ENCODE measurements around the gene RAB4A. TPM values are rescaled to one million over a fixed set of nuclear protein-coding genes. Genes with fewer than 3 reads are reported as not detected.
A peak's percentile ranks its signal among the peaks of the same experiment; 100 is the strongest.

The RAB4A gene
- total RNA-seq, 1 donor from 2014 or later, result 131 TPM

DNA sequence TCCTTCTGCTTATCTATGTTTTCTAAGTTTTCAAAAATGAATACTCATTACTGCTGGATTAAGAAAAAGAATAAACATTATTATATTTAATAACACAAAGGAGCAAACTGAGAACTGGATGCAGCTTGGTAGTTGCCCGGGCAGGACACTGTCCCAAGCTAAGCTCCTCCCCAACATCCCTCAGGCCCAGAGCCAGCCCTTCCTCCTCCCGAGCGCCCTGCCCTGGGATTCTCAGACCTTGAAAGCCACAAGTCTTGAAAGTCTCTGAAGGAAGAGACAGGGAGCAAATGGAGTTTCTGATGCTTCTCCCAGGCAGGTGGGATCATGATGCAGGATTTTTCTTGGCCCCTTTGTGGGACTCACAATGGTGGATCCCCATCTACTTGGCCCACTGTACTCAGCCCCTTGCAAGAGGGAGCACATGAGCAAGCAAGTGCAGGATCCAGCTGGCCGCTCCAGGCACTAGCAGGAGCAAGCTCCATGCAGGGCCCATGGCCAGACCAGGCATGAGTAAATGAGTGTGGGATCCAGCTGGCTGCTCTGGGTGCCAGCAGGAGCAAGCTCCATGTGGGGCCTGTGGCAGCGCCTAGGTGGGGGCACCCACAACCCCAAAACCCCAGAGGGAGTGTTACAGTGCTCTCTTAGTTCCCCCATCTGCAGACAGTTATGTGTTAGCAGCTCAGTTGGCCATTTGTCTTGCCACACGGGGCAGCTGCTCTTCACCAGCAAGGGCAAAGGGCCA lies 32.1 kb upstream of the RAB4A start:
- intact Hi-C loops (cut with DNase I), result no loop called here
- ATAC-seq (peak; percentile 62), DNase-seq (ENCODE audit: missing footprints) (peak; percentile 73)

DNA sequence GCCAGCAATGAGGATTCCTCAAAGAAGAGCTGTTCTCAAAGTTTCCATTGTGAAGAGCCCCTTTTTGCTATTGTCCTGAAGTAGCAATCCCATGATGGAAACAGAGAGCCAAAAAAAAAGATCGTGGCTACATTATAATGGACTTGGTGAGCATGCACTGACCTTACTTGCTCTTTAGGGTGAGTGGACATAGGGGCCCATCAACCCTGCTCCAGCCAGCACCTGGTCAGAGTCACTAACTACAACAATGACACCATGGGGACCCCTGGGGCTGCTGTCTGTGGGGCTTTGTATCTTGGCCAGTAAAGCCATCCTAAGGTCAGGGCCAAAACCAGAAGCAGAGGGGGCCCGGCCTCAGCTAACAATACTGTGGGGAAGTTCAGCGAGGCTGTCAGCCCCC lies 30.4 kb upstream of the RAB4A start:
- ATAC-seq, result no peak
- DNase-seq (ENCODE audit: missing footprints), result no peak
- intact Hi-C loops (cut with DNase I), result no loop called here

DNA sequence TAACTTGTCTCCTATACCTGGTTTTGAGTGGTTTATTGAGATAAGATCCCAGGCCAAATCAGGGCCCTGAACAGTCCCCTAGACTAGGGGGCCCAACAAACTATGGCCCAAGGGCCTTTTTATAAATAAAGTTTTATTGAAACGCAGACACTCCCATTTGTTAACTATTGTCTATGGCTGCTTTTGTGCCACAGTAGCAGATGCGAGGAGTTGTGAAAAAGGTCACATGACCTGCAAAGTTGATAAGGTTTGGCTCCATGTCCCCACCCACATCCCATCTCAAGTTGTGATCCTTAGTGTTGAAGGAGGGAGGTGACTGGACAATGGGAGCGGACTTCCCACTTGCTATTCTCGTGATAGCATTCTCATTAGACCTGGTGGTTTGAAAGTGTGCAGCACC lies 29.5 kb upstream of the RAB4A start:
- DNase-seq (ENCODE audit: missing footprints) (no peak), ATAC-seq (no peak)
- intact Hi-C loops (cut with DNase I), result no loop called here

DNA sequence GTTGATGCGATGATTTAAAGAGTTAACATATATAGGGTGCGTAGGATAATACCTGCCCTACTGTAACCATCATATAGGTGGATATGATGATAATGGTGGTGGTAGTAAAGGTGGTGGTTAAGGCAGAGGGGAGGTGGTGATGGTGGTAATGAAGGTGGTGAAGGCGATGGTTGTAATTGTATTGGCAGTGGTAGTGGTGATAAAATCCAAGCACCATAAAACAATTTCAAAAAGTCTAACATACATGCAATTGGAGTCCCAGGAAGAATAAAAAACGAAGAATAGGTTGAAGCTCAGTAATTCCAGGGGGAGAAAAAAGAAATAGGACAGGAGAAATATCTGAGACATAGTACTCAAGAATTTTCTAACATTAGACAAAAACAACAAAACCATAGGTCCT lies 27.3 kb upstream of the RAB4A start:
- intact Hi-C loops (cut with DNase I), result no loop called here
- no peak for DNase-seq (ENCODE audit: missing footprints)
- no peak for ATAC-seq

DNA sequence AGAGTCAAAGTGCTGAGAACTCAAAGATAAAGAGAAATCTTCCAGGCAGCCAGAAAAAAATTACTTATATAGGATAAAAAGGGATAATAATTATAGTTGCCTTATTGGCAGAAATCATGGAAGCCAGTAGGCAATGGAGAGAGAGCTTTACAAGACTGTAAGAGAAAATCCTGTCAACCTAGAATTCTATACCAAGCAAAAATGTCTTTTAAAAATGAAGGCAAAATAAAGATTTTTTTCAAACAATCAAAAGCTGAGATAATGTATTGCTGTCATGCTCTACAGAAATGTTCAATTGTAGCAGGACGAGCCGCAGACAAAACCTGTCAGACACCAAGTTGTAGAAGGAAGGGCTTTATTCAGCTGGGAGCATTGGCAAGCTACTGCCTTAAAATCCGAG lies 26.8 kb upstream of the RAB4A start:
- intact Hi-C loops (cut with DNase I), result no loop called here

DNA sequence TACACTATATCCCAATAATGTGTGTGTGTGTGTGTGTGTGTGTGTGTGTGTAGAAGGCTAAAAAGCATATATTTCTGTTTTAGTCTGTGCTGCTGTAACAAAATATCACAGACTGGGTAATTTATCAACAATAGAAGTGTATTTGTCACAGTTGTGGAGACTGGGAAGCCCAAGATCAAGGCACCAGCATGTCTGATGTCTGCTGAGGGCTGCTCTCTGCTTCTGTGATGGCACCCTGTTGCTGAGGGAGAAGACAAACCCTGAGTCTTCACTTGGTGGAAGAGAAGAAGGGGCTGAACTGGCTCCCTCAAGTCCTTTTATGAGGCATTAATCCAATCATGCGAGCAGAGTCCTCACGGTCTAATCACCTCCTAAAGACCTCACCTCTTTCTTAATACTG lies 23.0 kb upstream of the RAB4A start:
- no peak for ATAC-seq
- DNase-seq (ENCODE audit: missing footprints), result no peak
- intact Hi-C loops (cut with DNase I), result no loop called here

More for the DNA sequence above, 26.8 kb upstream of the RAB4A start:
- no peak for DNase-seq (ENCODE audit: missing footprints)
- no peak for ATAC-seq

DNA sequence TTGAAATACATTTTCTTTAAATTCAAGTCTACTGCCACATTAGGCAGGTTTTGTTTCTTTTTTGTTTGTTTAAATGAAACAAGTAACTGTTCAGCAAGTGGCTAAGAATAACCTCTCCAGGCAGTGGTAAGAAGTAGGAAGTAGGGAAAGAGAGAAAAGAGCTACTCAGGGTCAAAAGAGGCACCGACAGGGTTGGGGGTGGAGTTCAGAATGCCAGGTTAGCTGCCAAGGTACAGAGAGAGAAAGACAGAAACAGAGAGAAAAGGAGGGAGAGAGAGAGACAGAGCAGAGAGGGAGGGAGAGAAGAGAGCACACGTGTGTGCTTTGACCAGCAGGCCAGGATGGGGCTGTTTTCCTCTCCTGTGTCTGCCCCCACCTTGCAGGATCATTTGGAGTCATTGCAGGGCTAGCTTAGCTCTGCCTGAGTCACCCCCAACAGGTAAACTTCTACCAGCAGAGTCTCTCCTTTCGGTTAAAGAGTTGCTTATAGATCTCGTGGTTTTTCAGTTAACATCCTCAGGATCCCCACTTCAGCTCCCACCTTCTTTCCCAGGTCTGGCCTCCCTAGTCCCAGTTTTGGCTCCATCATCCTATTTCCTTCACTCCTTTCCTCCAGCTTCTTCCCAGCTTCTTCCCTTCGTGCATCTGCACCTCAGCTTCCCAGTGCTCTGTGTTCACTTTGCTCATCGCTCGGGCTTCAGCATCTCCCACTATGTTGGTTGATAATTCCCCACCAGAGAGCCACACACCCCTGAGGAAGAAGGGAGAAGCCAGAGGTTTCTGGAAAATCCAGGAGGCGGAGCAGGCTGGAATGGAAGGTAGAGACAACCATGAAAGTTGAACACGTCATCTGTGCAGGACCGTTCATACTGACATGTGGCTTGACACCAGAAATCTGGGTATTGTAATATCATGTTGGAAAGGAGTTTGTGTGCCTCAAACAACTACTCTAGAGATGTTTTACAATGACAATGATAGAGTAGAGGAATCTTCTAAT lies 21.8 kb upstream of the RAB4A start:
- intact Hi-C loops (cut with DNase I), result no loop called here
- DNase-seq (ENCODE audit: missing footprints) (no peak), ATAC-seq (no peak)

DNA sequence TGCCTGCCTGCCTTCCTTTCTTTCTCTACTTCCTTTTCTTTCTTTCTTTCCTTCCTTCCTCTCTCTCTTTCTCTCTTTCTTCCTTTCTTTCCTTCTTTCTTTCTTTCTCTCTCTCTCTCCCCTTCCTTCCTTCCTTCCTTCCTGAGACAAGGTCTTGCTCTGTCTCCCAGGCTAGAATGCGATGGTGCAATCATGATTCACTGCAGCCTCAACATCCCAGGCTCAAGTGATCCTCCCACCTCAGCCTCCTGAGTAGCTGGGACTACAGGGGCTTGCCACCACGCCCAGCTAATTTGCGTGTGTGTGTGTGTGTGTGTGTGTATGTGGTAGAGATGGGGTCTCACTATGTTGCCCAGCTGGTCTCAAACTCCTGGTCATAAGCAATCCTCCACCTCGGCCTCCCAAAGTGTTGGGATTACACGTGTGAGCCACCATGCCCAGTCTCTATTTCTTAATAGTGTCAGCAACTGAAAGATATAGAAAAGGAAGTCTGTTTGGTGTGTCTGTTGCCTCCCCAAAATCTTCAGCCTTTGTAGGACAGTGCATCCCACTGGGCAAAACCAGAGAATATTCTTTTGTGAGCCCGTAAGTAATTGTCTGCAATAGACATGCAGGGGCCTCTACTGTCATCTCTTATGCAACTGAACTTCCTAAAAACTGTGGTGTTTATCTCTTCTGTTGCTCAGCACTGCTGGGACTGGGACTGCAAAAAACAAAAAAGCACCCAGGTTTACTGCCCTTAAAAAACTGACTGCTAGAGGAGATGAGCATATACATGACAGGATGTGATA lies 20.9 kb upstream of the RAB4A start:
- intact Hi-C loops (cut with DNase I), result loop anchor here (10.0 kb wide), 1 partner anchor 555 kb away; no protein-coding TSS in a partner anchor
- ATAC-seq (no peak), DNase-seq (ENCODE audit: missing footprints) (no peak)

DNA sequence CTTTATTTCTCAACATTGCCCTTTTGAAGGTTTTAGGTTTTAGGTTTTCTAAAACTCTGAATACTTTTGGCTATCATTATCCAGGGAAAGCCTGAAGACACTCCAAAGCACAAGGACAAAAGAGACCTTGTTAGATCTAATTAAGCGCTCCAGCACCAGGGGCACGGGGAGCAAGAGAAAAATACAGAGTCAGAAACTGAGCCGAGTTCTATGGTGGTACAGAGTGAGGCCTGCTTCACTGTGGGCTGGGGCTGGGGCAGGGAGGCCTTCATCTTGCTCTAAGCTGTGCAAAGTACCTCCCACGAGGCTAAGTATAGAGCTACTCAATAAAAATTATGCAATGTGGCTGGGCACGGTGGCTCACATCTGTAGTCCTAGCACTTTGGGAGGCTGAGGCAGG lies 19.7 kb upstream of the RAB4A start:
- DNase-seq (ENCODE audit: missing footprints) (no peak), ATAC-seq (no peak)
- intact Hi-C loops (cut with DNase I), result loop anchor here (10.0 kb wide), 1 partner anchor 556 kb away; no protein-coding TSS in a partner anchor

DNA sequence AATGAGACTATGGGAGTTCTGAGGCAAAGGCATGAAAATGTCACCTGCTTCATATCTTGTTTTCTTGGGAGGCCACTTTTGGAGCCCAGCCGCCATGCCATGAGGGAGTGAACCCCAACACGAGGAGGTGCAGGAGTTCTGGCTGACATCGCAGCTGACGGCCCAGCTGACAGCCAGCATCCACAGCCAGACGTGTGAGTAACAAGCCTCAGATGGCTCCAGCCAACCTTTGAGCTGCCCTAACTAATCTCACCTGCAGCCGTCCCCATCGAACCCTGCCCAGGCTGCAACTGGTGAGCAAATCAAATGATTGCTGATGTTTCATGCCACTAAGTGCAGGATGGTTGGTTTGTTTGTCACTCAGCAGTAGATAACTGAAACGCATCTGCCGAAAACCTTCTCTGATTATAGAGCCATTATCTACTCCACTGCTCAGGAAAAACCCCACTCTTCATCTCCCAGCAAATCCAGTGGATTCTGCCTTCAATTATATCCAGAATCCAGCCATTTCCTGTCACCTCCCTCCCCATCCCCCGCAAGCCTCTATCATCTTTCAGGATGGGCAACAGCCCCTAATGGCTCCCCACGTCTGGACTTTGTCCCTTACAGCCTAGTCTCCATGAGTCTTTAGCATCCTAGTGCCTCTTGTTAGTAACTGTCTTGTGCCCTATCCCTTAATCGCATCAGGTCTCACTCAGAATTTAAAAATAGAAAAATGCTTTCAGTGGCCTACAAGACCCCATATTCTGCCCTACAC lies 18.5 kb upstream of the RAB4A start:
- no peak for ATAC-seq
- intact Hi-C loops (cut with DNase I), result loop anchor here (10.0 kb wide), 1 partner anchor 558 kb away; no protein-coding TSS in a partner anchor
- no peak for DNase-seq (ENCODE audit: missing footprints)

DNA sequence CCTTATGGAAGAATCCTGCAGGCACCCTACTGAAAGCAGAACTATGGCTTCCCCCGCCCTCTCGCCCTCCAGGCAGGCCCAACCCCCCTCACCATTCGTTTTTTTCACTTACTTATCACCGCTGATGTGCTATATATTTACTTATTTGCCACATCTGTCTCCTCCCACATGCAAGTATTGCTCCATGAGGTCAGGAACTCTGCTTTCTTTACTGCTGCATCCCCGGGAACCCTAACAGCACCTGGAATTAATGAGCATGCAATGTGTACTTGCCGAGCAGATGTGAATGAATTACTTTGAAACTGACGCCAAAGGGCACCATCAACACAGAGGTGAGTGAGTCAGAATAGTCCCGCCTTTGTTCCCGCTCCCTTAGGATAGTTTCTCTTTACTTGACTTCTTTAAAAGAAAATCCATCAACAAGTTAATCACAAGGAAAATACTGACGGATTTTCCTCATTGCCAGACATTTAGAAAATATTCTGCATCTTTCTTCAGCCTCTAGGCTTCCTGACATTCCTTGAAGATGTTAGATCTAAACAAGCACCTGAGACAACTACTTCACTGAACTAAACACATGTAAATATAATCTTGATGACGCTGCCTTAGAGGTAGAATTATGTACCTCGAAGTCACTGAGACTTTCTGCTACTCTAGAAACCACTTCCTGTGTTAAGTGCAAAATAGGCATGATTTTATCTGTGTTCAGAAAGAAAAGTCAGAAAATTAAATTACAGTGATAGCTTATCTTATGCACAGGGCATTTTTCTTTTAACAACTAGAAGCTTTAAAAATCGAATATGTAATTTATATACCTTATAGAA lies 17.5 kb upstream of the RAB4A start:
- intact Hi-C loops (cut with DNase I), result loop anchor here (10.0 kb wide), 1 partner anchor 559 kb away; no protein-coding TSS in a partner anchor
- DNase-seq (ENCODE audit: missing footprints) (no peak), ATAC-seq (no peak)

DNA sequence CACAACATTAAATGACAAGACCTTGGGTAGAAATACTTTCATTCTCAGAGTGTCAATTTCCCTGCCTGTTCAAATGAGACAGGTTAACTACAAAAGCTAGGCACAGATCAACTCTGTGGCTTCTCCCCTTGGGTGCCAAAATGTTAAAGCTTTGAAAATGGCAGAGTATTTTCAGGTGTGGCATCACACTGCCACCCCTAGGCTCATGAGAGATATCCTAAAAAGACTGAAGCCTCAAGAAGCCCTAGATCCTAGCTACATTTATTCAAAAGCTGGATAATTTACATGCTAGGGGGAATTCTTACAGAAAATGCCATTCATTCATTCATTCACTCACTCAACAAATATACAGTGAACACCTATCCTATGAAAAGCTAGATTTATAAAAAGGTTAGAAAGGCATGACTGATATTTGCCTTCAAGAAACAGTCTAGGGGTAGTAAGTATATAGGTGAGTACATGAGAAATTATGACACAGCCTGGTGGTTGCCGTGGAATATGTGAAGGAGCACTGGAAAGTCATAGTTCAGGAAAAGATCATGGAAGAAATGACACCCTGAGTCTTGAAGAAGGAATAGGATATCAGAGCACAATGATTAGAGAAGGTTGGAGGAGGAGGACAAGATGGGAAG lies 15.9 kb upstream of the RAB4A start:
- intact Hi-C loops (cut with DNase I), result loop anchor here (10.0 kb wide), 1 partner anchor 560 kb away; no protein-coding TSS in a partner anchor
- no peak for DNase-seq (ENCODE audit: missing footprints)
- peak; percentile 35 for ATAC-seq

DNA sequence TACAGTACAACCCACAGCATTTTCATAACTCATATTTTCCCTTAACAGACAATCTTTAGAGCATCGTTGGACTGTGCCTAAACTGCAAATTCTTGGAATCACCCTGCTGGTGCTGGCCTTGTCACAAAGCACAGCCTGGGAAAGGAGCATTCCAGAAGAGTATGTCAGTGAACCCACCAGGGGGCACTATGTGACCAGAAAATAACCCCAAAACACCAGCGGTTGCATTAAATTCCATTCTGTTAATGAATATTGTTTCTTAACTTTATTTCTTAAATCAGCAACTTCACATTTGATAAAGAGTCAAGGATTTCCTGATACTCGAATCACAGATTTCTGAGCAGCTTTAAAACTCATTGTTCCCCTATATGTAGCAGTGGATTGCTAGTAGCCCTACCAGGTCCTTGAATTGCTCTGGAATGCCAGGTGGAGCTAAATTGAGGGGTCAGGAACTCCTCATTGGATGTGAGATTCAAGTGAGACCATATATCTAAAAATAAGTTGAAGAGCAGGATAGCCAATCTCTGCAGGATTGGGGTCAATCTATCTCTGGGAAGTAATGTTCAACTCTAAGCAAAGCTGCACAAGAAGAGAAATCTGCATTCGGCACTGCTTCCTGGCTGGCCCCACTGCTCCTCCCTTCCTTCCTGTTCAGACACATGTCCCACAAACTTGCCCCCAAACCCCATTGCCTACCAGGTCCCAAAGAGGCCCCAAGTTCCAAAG lies 12.7 kb upstream of the RAB4A start:
- intact Hi-C loops (cut with DNase I), result loop anchor here (1.0 to 10.0 kb wide), 2 partner anchors 224 to 563 kb away; no protein-coding TSS in a partner anchor
- DNase-seq (ENCODE audit: missing footprints), result no peak
- peak; percentile 68 for ATAC-seq

DNA sequence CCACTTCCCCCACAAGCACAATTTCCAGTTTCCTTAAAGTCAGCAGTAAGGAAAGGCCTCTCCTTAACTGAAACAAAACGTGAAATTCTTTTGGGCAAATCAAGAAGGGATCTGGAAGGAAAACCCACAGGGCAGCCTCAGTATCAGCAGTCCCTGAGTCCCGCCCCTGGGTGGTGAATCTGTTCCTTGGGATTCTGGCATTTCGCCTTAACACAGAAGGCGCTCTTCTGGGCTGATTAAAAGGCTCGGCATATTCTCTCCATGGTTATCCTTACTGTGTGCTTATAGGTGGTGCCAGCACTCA lies 12.2 kb upstream of the RAB4A start:
- intact Hi-C loops (cut with DNase I), result loop anchor here (1.0 to 10.0 kb wide), 3 partner anchors 224 to 564 kb away; no protein-coding TSS in a partner anchor

DNA sequence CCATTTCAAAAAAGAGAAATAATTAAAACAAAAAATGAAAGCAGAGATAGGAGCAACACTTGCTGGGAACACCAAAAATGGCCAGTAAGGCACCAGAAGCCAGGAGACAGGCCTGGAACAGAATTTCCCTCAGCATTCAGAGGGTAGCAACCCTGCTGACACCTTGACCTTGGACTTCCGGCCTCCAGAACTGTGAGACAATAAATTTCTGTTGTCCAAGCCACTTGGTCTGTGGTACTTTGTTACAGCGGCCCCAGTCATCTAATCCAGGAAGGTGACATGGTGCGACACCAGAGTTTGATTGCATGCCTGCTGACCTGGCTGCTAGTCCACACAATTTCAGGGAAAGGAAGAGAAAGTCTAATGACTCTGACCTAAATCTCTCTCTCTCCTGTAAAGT lies 10.6 kb upstream of the RAB4A start:
- ATAC-seq (no peak), DNase-seq (ENCODE audit: missing footprints) (no peak)
- intact Hi-C loops (cut with DNase I), result no loop called here

More for the DNA sequence above, 12.2 kb upstream of the RAB4A start:
- ATAC-seq (no peak), DNase-seq (ENCODE audit: missing footprints) (no peak)

DNA sequence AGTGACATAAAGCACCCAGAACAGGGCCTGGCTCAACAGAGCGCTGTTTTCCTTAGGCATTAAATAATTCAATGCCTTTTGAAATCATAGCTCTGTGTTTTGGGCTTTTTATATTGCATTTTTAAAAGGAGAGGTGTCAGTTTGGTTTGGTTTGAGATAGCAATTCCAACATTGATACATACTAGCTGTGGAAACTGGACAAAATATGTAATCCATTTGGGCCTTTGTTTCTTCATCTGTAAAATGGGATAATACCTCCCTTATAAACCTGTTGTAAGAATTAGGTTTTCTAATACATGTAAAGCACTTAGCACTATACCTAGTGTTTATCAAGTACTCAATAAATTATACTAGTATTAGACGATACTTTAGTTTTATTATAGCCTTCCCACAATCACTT lies 8.7 kb upstream of the RAB4A start:
- no peak for ATAC-seq
- intact Hi-C loops (cut with DNase I), result no loop called here

More for the DNA sequence above, 8.7 kb upstream of the RAB4A start:
- no peak for DNase-seq (ENCODE audit: missing footprints)
